ENCODE measurements around the gene ECE1.

- TF ChIP-seq FOXM1 (IDR thresholded peaks at IDR 0.05; ENCODE audit: borderline replicate concordance, low read depth) (no peak), TCF12 (IDR thresholded peaks at IDR 0.05; ENCODE audit: low read depth) (no peak), EGR1 (IDR thresholded peaks at IDR 0.05) (no peak), REST (IDR thresholded peaks at IDR 0.05; ENCODE audit: low read depth) (no peak)
Measured at GRCh38 chr1:21201650-21202049, 88.6 kb downstream of the ECE1 start.
